GM12892 (cell line): ENCODE measurements around the gene C4BPB.

ENCODE experiments used
- DNase-seq: peaks from one replicate; pipeline ENCODE4 v3.0.0; 2011; ENCODE audit not compliant: insufficient read length
- FAIRE-seq: peaks from 2 replicates; lab custom pipeline; 2011; peaks lifted over from hg19 to GRCh38; lab: Jason Lieb, UNC
- POLR2A ChIP-seq: IDR thresholded peaks from 2 replicates; pipeline ENCODE4 v1.6.1; 2011; ENCODE audit warnings: low read depth, low read length, control low read depth
- POLR2AphosphoS5 ChIP-seq: IDR thresholded peaks from 2 replicates; pipeline ENCODE4 v1.6.1; 2011; ENCODE audit warnings: low read depth, low read length, control low read depth
- TAF1 ChIP-seq: IDR thresholded peaks from 2 replicates; pipeline ENCODE4 v1.6.1; 2011; ENCODE audit warnings: low read depth, mild to moderate bottlenecking, control low read depth, low read length, borderline replicate concordance

C4BPB gene

GRCh38 chr1:207050480-207051190, 38.0 kb upstream of the C4BPB start:
- FAIRE-seq, result peak; percentile 85
- TF ChIP-seq POLR2A (peak; percentile 79; the same call in 1 of the 2 replicates), TAF1 (peak; percentile 50; the same call in 1 of the 2 replicates), POLR2AphosphoS5 (peak; percentile 57; the same call in 1 of the 2 replicates)
- peak; percentile 63 for DNase-seq

- TF ChIP-seq TAF1, result no peak
- TF ChIP-seq POLR2AphosphoS5, result no peak
- no peak for TF ChIP-seq POLR2A
- FAIRE-seq, result no peak
- DNase-seq, result no peak
Observed at GRCh38 chr1:207051191-207051943, 37.3 kb upstream of the C4BPB start, which contains the start of gene YOD1. TSS of gene YOD1 (minus strand) at chr1:207051208. CDS start at chr1:207051030, 178 bp downstream.

- DNase-seq (peak; percentile 88), FAIRE-seq (peak; percentile 87)
Observed at GRCh38 chr1:207052911-207053769, 35.5 kb upstream of the C4BPB start, which contains the start of gene PFKFB2. TSS of gene PFKFB2 (plus strand) at chr1:207053275. CDS start at chr1:207054718, 1,443 bp downstream.

GRCh38 chr1:207054491-207054890, 34.2 kb upstream of the C4BPB start:
- TF ChIP-seq POLR2AphosphoS5, result no peak
- no peak for TF ChIP-seq POLR2A
- TF ChIP-seq TAF1, result no peak
- no peak for DNase-seq
- FAIRE-seq, result no peak

More at GRCh38 chr1:207052911-207053769, 35.5 kb upstream of the C4BPB start, which contains the start of gene PFKFB2:
- TF ChIP-seq TAF1 (0 out of 2 replicates have a peak, but pooled peaks have one; percentile 32), POLR2AphosphoS5 (no peak), POLR2A (peak; percentile 61; the same call in 1 of the 2 replicates)

- DNase-seq (no peak), FAIRE-seq (no peak)
- TF ChIP-seq POLR2AphosphoS5 (no peak), POLR2A (no peak), TAF1 (no peak)
Observed at GRCh38 chr1:207055386-207056001, 33.2 kb upstream of the C4BPB start.

- no peak for FAIRE-seq
- TF ChIP-seq TAF1, result no peak
- TF ChIP-seq POLR2AphosphoS5, result no peak
- TF ChIP-seq POLR2A, result no peak
- no peak for DNase-seq
Observed at GRCh38 chr1:207056673-207057072, 32.0 kb upstream of the C4BPB start.

- no peak for TF ChIP-seq POLR2AphosphoS5
- no peak for DNase-seq
- FAIRE-seq, result no peak
Observed at GRCh38 chr1:207058252-207058651, 30.4 kb upstream of the C4BPB start.

- TF ChIP-seq POLR2AphosphoS5 (no peak), POLR2A (no peak), TAF1 (no peak)
- FAIRE-seq (no peak), DNase-seq (no peak)
Observed at GRCh38 chr1:207058878-207059867, 29.5 kb upstream of the C4BPB start.

GRCh38 chr1:207059881-207060280, 28.8 kb upstream of the C4BPB start:
- no peak for FAIRE-seq
- TF ChIP-seq POLR2A, result no peak
- no peak for TF ChIP-seq TAF1
- TF ChIP-seq POLR2AphosphoS5, result no peak

More at GRCh38 chr1:207059881-207060280, 28.8 kb upstream of the C4BPB start:
- DNase-seq, result no peak
